Dedifferentiated amniotic fluid mesenchymal stem cell (primary cell): ENCODE measurements around the gene IER5L.
"Not testable (repeated sequence)": the region's sequence is repeated elsewhere in the genome, so short reads cannot be mapped to it uniquely, and the experiment has no call there.

Experiments
- DNase-seq: peaks from one replicate; pipeline ENCODE4 v3.0.0-alpha.2; 2016; ENCODE audit errors: extremely low spot score

IER5L gene

DNA sequence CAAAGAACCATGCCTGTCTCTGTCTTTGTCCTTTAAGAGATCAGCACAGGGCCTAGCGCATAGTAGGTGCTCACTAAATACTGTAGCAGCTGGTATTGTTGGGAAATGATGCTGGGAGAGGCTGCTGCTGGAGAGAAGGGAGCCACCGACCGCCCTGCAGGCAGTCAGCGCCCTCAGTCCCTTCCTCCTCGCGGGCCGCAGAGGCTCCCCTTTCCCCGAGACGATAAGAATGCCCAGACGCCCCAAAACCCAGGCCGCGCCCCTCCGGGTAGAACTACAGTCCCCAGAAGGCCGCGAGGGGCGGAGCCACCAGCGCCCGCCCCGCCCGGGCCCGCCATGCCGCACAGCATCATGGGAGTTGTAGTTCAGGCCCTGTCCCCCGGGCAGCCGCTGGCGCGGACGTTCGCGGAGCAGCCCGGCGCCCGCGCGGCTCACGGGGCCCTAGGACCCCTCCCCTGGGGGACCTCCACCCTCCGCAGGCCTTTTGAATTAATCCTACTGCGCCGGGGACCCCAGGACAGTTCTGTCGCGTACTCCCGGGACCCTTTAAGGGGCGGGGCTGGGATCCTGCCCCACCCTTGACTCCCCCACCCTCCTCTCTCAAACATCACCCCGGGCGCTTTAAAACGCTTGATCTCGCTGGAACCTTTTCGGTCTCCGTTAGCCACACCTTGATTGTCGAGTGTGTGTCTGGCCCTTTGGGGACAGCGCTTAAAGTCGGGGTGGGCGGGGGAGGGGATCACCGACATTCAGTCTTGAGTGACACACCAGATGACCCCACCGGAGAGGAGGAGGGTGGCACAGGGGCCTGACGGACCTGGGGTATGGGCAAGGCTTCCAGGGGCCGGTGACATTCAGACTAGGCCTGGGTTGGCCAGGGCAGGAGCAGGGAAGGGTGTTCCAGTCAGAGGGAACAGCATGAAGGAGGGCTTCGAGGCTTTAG lies 24.8 kb upstream of the IER5L start:
- peak; percentile 43 for DNase-seq

DNA sequence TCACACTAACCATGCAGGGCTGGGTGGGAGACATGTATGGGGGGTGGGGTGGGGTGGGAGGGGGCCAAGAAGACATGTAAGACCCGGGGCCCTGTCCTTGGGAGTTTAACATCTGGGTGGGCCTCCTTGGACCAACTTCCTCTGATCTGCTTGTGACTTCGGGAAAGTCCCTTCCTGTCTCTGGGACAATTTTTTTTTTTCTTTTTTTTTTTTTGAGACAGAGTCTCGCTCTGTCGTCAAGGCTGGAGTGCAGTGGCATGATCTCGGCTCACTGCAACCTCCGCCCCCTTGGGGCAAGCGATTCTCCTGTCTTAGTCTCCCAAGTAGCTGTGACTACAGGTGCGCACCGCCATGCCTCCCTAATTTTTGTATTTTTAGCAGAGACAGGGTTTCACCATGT lies 23.8 kb upstream of the IER5L start:
- no peak for DNase-seq

DNA sequence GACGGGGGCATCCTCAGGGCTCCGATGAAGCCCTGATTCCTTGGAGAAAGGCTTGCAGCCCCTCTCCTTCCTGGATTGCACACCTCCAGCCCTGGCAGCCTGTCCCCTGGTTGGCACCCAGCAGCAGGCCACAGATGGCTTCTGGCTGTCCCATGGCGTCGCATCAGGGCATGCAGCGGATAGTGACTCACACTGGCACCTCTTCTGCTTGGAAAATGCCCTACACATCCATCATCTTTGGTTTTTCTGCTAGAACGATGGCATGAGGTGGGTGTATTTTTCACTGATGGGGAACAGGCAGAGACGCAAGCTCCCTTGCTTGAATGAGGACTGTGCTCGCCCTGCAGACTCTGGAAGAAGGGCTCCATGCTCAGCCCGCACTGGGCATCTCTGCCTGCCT lies 23.2 kb upstream of the IER5L start:
- DNase-seq: no peak

DNA sequence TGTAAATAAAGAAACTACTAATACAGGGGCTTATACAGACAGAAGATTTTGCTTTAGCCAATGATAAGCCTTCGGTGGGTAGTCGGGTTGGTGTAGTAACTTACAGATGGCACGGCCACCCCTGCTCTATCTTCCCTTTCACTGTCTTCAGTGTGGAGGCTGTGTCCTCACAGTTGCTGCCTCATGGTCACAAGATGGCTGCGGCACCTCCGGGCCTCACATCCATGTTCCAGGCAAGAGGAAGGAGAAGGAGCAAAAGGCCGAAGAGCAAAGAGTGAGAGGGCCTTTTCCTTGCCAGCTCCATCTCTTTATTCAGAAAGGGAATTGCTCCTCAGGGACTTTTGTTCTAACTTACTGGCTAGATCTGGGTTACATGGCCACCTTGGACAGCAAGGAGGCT lies 22.2 kb upstream of the IER5L start:
- no peak for DNase-seq

DNA sequence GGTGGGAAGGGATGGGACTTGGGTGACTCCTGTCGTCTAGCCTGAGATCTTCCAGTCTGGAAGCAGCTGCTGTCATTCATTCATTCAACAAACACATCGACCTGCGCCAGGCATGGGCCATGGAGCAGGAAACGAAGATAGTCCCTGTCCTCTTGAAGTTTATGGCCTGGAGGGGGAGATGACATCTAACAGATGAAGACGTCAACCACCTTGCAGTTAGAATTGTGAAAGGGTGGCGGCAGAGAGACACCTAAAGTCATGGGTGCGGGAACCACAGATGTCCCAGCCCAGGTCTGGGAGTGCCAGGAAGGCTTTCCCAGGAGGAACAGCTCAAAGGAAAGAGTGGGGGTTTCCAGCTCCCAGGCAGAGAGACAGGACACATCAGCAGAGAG lies 21.0 kb upstream of the IER5L start:
- DNase-seq: no peak

DNA sequence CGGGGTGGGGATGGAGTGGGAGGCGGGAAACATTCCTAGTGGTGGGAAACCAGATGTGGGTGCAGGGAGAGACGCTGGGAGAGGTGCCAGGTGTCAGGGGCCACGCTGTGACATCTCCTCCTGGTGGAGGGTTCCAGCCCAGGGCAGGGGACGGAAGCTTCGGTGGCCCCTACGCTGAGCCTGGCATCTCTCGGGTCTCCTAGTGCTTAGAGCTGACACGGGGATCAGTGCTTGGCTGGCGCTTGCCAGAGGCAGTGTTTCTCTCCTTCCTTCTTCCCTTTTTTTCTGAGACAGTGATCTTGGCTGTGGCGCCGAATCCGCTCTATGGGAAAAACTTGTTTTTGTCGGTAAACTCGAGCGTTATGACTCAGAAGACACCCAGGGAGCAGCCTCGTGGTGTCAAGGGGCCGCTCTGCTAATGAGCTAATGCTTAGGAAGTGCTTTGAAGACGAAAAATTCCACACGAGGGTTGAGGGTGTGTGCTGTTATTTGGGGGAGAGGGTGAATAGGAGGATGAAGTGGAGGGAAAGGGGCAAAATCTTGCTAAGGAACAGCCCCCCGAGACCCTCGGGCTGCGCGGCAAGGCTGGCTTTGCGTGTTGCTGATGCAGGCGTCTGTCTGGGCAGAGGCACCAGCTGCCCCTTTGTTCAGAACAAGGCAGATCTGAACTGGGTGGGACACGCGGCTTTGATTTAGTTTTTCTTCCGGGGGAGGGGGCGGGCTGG lies 20.4 kb upstream of the IER5L start:
- no peak for DNase-seq

DNA sequence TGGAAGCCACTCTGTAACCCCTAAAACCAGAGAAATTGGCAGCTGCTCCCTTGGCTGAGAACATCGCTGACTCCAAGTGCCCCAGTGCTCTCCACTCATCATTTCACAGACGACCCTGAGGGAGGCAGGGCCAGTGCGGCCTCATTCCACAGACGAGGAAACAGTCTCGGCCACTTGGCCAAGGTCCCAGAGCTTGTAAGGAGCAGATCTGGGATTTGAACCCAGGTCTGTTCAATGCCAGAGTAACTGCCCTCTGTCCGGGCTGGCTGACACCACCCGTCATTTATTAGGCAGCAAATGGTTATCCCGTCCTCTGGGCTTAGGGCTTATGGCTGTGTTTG lies 19.9 kb upstream of the IER5L start:
- no peak for DNase-seq

DNA sequence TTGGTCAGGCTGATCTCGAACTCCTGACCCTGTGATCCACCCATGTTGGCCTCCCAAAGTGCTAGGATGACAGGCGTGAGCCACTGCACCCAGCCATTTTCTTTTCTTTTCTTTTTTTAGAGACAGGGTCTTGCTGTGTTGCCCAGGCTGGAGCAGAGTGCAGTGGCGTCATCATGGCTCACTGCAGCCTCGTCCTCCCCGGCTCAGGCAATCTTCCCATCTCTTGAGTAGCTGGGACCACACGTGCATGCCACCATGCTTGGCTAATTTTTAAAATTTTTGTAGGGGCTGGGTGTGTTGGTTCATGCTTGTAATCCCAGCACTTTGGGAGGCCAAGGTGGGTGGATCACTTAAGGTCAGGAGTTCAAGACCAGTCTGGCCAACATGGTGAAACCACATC lies 19.0 kb upstream of the IER5L start:
- DNase-seq: not testable (repeated sequence)

DNA sequence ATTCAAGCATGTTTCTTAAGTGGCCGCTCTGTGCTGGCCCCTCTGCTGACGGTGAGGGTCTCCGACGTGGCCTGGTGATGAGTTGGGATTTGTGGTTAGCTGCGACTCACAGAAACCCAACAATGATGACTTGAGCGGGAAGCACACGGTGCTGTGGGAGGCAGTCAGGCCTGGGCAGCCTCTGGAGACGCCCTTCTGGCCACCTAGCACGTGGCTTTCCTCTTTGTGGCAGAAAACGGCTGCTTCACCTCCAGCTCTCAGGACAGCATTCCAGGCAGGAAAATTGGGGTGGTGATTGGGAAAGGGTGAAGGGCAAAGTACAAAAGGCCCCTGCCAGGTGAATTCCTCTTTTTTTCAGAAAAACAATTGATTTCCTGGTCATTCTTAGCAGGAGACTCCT lies 17.5 kb upstream of the IER5L start:
- no peak for DNase-seq

DNA sequence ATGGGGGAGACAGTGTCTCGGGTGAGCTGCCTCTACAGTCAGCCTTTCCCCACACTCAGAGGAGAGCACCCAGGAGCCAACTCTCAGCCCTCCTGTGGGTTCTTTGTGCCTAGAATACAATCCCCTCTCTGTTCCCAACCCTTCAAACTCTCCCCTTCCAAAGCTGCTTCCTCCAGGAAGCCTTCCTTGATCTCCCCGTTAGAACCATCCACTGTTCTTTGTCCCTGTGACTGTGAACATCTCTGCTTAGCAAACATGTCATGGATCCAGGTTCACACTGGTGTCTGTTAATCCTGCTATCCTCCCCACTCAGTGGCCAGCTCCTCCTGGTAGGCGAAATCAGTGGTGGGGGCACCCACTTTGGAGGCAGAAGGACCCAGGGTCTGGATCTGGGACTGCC lies 16.2 kb upstream of the IER5L start:
- DNase-seq: no peak

DNA sequence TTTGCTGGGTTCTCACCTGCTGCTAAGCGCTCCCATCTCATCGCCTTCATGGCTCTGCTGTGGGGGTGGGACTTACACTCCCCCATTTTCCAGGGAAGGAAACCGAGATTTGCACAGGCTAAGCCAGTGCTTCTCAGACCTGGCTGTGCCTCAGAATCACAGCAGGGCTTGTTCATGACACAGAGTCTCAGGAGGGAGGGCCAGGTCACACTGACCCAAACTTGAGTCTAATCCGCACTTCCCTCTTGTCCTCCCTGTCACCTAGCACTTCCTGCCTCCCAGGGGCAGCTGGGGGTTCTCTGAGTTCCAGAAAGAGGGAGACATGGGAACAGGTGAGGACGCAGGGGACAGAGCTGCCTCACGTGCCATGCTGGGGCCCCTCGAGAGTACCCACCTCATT lies 15.6 kb upstream of the IER5L start:
- DNase-seq: no peak

DNA sequence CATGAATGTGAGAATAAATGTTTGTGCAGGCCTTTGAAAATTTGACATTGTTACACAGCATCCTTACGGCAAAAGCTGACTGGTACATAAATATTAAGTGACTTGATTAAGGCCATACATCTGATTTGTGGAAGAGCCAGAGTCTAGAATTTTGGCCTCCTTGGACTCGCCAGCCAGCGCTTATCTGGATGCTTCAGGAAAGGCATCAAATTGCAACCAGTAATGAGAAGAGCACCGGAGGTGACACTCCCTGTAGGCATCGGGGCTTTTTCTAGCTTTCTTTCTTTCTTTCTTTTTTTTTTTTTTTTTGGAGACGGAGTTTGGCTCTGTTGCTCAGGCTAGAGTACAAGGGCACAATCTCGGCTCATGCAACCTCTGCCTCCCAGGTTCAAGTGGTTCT lies 13.2 kb upstream of the IER5L start:
- no peak for DNase-seq

DNA sequence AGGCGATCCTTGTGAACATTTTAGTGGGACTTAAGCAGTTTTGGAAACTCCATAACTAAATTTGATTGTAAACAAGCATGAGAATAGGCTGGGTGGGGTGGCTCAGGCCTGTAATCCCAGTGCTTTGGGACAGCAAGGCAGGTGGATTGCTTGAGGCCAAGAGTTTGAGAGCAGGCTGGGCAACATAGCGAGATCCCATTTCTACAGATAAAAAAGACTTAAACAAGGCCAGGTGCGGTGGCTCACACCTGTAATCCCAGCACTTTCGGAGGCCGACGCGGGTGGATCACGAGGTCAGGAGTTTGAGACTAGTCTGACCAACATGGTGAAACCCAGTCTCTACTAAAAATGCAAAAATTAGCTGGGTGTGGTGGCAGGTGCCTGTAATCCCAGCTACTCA lies 11.9 kb upstream of the IER5L start:
- DNase-seq: not testable (repeated sequence)

DNA sequence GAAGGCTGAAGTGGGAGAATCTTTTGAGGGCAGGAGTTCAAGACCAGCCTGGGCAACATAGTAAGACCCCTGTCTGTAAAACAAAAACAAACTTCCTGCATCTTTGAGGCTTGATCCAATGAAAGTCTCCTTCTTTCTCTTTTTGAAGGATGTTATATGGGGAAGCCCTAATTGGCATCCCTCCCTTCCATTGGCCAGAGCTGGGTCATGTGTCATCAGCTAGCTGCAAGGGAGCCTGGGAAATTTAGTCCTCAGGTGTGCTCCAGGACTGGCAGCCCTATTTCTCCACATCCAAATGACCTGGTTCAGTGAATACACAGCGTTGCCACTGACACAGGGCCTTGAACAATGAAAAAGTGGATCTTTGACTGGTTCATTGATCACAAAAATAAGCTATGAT lies 9.0 kb upstream of the IER5L start:
- DNase-seq: no peak

DNA sequence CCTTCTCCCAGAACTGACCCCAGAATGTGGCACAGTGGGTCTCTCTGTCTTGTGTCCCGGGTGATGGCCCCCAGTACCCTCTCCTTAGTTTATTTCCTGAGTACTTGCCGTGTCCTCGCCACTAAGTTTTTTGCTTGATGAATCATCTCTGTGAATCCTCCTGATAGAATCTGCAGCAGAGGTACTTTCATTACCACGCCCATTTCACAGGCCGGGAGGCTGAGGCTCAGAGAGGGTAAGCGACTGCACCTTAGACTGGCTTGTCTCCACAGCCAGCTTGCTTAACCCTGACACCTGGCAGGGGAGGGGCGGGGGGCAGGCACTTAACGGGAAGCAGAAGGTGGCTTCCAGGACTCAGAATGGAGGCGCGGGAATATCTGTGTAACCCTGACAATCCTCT lies 7.9 kb upstream of the IER5L start:
- DNase-seq: no peak

DNA sequence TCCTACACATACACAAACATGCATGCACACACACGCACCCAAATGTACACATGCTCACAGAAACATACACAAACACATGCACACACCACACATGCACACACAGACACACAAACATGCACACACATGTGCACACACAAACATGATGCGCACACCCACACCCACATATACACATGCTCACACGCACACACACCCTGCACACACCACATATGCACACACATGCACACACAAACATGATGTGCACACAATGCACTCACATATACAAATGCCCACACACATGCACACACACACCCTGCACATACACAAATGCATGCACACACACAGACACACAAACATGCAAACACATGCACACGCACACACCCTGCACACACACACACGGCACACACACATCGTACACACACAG lies 7.3 kb upstream of the IER5L start:
- no peak for DNase-seq

DNA sequence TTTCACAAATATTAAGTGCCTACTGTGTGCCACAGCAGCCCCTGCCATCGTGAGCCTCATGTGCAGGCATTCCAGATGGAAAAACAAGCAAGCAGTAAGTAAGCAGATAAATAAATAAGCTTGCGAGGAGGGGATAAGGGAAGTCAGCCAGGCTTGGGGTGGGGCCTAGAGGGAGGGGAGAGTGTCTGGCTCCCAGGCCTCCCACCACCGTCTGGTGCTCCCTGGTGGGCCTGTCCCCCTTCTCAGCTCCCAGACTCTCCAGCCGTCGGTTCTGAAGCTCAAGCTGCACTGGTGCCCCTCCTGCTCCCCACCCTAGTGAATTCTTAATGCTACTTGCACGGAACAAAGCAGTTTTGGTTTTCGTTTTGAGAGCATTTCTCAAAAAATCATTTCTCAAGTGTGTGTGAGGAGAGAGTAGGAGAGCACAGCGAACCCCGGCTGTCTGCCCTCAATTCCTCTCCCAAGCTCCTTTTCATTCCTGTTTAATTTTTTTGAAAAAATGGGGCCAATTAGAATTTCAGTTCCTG lies 6.6 kb upstream of the IER5L start:
- DNase-seq: no peak

DNA sequence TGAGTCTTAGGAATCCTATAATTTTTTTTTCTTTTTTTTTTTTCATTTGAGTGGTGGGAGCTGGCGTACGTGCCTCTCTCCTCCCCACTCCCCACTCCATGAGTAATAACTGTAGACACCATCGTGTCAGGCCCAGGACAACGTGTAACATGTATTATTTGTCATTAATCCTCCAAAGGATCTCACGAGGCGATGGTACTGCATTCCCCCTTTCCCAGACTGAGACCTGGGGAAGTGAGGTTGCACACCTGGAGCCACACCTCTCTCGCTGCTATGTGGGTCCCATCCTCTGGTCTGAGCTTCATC lies 6.1 kb upstream of the IER5L start:
- DNase-seq: no peak

DNA sequence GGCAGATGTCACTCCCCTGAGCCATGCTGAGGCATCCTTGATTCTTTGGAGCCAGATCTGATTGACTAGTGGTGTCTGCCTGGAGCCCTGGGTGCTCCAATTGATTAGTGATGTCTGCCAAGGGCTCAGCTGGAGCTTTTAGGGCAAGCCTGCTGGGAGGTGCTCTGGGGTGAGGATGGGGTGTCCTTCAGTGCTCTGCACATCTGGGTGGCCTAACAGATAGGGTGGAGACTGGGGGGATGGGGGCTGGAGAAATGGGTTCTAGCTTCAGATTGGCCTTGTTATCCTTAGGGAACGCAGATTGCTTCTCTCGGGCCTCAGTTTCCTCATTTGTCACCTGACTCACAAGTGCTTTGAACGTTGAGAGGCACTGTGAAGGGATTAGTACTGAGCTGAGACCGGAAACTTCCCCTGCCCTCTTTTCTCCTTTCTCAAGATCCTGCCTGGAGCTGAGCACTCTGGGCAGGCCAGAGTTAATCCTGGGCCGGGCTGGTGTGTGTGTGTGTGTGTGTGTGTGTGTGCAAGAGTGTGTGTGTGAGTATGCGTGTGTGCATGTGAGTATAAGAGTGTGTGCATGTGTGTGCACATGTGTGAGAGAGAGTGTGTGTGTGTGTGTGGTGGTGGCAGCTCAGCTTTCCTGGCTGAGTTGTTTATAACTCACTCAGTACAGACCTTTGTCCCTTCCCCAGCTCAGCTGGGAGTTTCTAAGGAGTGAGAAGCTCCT lies 5.6 kb upstream of the IER5L start:
- no peak for DNase-seq

DNA sequence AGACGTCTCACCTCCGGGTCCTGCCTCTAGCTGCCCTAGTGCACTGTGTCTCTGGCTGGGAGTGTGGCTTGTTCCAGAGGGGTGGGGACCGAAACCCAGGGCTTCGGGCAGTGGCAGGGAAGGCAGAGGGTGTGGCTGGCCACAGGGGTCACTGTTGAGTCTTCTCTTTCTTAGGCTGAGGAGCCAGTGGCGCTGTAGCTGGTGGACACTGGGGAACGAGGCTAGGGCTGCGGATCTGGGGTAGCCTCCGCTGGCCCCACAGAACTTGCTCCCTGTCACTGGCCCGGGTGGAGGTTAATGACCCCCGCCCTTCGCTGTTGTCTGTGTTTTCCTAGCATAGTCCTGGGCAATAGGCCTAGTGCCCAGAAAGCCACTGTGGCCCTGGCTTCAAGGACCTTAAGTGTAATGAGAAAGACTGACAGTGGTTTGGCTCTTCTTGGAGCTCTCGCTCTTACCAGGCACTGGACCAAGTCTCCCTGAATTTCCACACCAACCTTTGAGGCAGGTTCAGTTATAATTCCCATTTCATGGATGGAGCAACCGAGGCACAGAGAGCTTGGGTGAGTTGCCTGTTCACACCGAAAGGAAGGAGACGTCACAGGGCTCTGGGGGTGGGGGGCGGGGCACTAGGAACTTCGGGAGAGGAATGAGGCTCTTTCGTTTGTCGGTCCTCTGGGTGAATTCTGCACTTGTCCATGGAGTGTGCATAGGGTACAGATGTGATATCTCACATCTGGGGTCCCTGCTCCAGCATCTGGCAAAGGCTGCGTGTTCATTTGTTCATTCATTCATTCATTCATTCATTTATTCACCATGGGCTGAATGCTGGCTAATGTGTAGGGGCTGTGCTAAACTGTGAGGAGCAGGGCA lies 4.8 kb upstream of the IER5L start:
- no peak for DNase-seq

DNA sequence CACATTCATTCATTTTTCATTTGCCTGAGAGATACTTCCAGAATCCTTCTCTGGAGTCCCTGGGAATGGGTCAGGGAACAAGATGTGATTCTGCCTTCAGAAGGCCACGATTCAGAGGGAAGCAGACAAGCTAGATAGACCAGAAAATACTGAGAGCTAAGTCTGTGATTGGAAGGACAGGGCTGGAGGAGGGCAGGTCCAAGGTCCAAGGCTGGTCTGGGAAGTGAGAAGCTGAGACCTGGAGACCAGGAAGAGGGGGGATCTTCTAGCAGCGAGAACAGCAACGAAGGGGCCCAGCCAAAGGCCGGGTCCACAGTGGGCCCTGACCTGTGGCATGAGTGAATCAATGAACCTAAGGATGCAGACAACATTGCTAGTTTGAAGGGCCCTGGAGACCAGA lies 4.1 kb upstream of the IER5L start:
- no peak for DNase-seq

DNA sequence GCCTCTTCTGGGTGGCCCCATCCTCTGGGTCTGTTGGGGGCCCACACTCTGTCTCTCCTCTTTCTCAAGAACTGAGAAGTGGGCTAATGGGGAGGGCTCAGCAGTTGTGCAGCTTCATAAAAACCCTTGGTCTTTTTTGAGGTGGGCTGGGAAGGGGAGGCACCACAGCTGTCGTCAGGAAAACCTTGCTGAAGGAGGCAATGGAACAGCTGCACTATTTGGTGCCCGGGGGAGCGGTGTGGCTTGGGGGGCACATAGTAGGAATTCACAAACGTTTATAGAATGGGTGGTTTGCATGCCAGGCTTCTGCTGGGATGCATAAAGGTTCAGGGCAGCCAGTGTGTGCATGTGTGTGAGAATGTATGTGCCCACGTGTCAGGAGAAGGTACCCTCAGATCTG lies 3.2 kb upstream of the IER5L start:
- no peak for DNase-seq
